ENCODE data around the gene SCD5. TPM values are rescaled to one million over a fixed set of nuclear protein-coding genes. Genes with fewer than 3 reads are reported as not detected.

SCD5 gene
- total RNA-seq, 2 experiments from 2014 or later = 1.6 to 2.2 TPM

GRCh38 chr4:82687531-82687930, 111.1 kb downstream of the SCD5 start:
- ATAC-seq (no peak), DNase-seq (no peak)
- Mint-ChIP-seq H3K4me3 (no peak overlapping the region), H3K9me3 (no peaks in the 10 kb centered on the region), H3K27ac (no peak overlapping the region), H3K36me3 (ENCODE audit: low read depth) (no peaks in the 10 kb centered on the region), H3K27me3 (no peaks in the 10 kb centered on the region), H3K4me1 (ENCODE audit: low read depth) (no peaks in the 10 kb centered on the region)
- TF ChIP-seq CTCF (IDR thresholded peaks at IDR 0.05) = no peak
- intact Hi-C loops (cut with micrococcal nuclease) = no loop called here
- ChIA-PET CTCF (interaction anchor here (1.0 kb wide), 1 partner anchor 51 kb away, joined by 4 read pairs; no protein-coding TSS in a partner anchor), POLR2A (no interaction called here)

GRCh38 chr4:82681754-82682153, 116.8 kb downstream of the SCD5 start:
- ChIA-PET CTCF (no interaction called here), POLR2A (interaction anchor here (0.6 kb wide), 1 partner anchor 653 kb away, joined by 3 read pairs; no protein-coding TSS in a partner anchor)
- DNase-seq (no peak), ATAC-seq (no peak)
- H3K9me3 Mint-ChIP-seq = no peaks in the 10 kb centered on the region
- no peak for TF ChIP-seq CTCF (IDR thresholded peaks at IDR 0.05)
- H3K27me3 Mint-ChIP-seq = no peaks in the 10 kb centered on the region
- no peaks in the 10 kb centered on the region for H3K36me3 Mint-ChIP-seq (ENCODE audit: low read depth)
- intact Hi-C loops (cut with micrococcal nuclease) = no loop called here
- no peak overlapping the region for H3K27ac Mint-ChIP-seq
- no peak overlapping the region for H3K4me3 Mint-ChIP-seq
- H3K4me1 Mint-ChIP-seq (ENCODE audit: low read depth) = no peaks in the 10 kb centered on the region

- H3K4me3 Mint-ChIP-seq = no peak overlapping the region
- intact Hi-C loops (cut with micrococcal nuclease) = no loop called here
- no peaks in the 10 kb centered on the region for H3K4me1 Mint-ChIP-seq (ENCODE audit: low read depth)
- ATAC-seq = no peak
- ChIA-PET POLR2A (no interaction called here), CTCF (interaction anchor here (1.0 kb wide), 1 partner anchor 58 kb away, joined by 3 read pairs; no protein-coding TSS in a partner anchor)
- H3K36me3 Mint-ChIP-seq (ENCODE audit: low read depth) = no peaks in the 10 kb centered on the region
- no peak for DNase-seq
- TF ChIP-seq CTCF (IDR thresholded peaks at IDR 0.05) = no peak
- H3K9me3 Mint-ChIP-seq = no peaks in the 10 kb centered on the region
- no peaks in the 10 kb centered on the region for H3K27me3 Mint-ChIP-seq
- H3K27ac Mint-ChIP-seq = no peak overlapping the region
Observed at GRCh38 chr4:82680834-82681233, 117.8 kb downstream of the SCD5 start.

- Mint-ChIP-seq H3K36me3 (ENCODE audit: low read depth) (no peaks in the 10 kb centered on the region), H3K4me1 (ENCODE audit: low read depth) (no peaks in the 10 kb centered on the region), H3K4me3 (no peak overlapping the region), H3K27me3 (no peaks in the 10 kb centered on the region), H3K27ac (no peak overlapping the region), H3K9me3 (no peaks in the 10 kb centered on the region)
- ATAC-seq (no peak), DNase-seq (no peak)
- intact Hi-C loops (cut with micrococcal nuclease) = no loop called here
- POLR2A ChIA-PET = no interaction called here
- CTCF ChIA-PET = no interaction called here
- TF ChIP-seq CTCF (IDR thresholded peaks at IDR 0.05) = no peak
Observed at GRCh38 chr4:82679531-82679930, 119.1 kb downstream of the SCD5 start.

GRCh38 chr4:82678051-82678450, 120.5 kb downstream of the SCD5 start:
- ATAC-seq = no peak
- no peak overlapping the region for H3K27ac Mint-ChIP-seq
- intact Hi-C loops (cut with micrococcal nuclease) = no loop called here
- H3K4me3 Mint-ChIP-seq = no peak overlapping the region
- DNase-seq = no peak
- no peaks in the 10 kb centered on the region for H3K9me3 Mint-ChIP-seq
- CTCF ChIA-PET = no interaction called here
- TF ChIP-seq CTCF (IDR thresholded peaks at IDR 0.05) = no peak
- H3K4me1 Mint-ChIP-seq (ENCODE audit: low read depth) = no peaks in the 10 kb centered on the region
- H3K36me3 Mint-ChIP-seq (ENCODE audit: low read depth) = no peaks in the 10 kb centered on the region
- POLR2A ChIA-PET = no interaction called here
- no peaks in the 10 kb centered on the region for H3K27me3 Mint-ChIP-seq

Measured in activated CD8-positive, alpha-beta T cell treated with anti-CD3 and anti-CD28 coated beads for 36 hours (primary cell).